ENCODE measurements around the gene PITPNC1. TPM values are rescaled to one million over a fixed set of nuclear protein-coding genes. Genes with fewer than 3 reads are reported as not detected.

PITPNC1 gene
- total RNA-seq, 1 donor from 2014 or later = 19.3 TPM

DNA sequence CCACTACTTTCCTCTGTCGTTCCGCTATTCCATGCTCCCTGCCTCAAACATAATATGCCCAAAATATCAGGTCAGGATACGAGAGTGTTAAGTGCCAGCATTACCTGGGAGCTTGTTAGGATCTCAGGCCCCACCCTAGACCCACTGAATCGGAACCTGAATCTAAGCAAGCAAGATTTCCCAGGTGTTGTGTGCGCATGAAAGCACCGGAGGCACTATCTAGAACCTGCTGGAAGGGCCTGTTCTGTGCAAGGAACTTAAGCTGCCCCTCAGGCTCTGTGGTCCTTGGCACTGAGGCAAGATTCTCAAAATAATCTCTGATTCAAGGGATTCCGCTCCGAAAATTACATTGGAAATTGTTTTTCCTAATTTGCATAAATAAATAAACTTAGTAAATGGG, 233.0 kb downstream of the PITPNC1 start:
- no peak overlapping the region for H3K27ac Mint-ChIP-seq

DNA sequence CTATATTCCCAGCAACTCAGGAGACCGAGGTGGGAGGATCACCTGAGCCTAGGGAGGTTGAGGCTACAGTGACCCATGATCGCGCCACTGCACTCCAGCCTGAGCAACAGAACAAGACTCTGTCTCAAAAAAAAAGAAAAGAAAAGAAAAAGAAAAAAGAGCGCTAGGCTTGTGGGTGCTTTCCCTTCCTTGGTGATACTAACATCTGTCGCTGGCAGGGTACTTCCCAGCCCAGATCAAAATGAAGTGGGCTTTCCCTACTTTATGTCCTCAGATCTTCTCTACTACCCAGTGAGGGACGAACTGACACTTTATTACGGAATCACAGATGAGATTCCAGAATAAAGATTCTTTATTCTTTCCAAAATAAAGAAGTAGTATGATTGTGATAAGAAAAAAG, 236.9 kb downstream of the PITPNC1 start:
- H3K4me1 Mint-ChIP-seq = no peaks in the 10 kb centered on the region
- H3K9me3 Mint-ChIP-seq = no peaks in the 10 kb centered on the region
- no peak overlapping the region for H3K4me3 Mint-ChIP-seq
- no peak overlapping the region for H3K27ac Mint-ChIP-seq
- no peak for DNase-seq
- no peaks in the 10 kb centered on the region for H3K36me3 Mint-ChIP-seq (ENCODE audit: low read depth)
- TF ChIP-seq, protein P1, sequence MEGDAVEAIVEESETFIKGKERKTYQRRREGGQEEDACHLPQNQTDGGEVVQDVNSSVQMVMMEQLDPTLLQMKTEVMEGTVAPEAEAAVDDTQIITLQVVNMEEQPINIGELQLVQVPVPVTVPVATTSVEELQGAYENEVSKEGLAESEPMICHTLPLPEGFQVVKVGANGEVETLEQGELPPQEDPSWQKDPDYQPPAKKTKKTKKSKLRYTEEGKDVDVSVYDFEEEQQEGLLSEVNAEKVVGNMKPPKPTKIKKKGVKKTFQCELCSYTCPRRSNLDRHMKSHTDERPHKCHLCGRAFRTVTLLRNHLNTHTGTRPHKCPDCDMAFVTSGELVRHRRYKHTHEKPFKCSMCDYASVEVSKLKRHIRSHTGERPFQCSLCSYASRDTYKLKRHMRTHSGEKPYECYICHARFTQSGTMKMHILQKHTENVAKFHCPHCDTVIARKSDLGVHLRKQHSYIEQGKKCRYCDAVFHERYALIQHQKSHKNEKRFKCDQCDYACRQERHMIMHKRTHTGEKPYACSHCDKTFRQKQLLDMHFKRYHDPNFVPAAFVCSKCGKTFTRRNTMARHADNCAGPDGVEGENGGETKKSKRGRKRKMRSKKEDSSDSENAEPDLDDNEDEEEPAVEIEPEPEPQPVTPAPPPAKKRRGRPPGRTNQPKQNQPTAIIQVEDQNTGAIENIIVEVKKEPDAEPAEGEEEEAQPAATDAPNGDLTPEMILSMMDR (IDR thresholded peaks at IDR 0.05) = no peak
- ChIA-PET CTCF (no interaction called here), POLR2A (no interaction called here)
- H3K27me3 Mint-ChIP-seq = no peaks in the 10 kb centered on the region
- intact Hi-C loops (cut with micrococcal nuclease) = no loop called here
- no peak for ATAC-seq (ENCODE audit: low read depth)

More for the DNA sequence above, 233.0 kb downstream of the PITPNC1 start:
- no peaks in the 10 kb centered on the region for H3K27me3 Mint-ChIP-seq
- H3K4me1 Mint-ChIP-seq = no peaks in the 10 kb centered on the region
- DNase-seq (no peak), ATAC-seq (ENCODE audit: low read depth) (no peak)
- no peak overlapping the region for H3K4me3 Mint-ChIP-seq
- ChIA-PET CTCF (no interaction called here), POLR2A (no interaction called here)
- intact Hi-C loops (cut with micrococcal nuclease) = no loop called here
- no peaks in the 10 kb centered on the region for H3K9me3 Mint-ChIP-seq
- H3K36me3 Mint-ChIP-seq (ENCODE audit: low read depth) = no peaks in the 10 kb centered on the region
- TF ChIP-seq, protein P1 (IDR thresholded peaks at IDR 0.05) = no peak

GRCh38 chr17:67615011-67615561, 238.0 kb downstream of the PITPNC1 start:
- no peak for DNase-seq
- ATAC-seq (ENCODE audit: low read depth) = no peak
- TF ChIP-seq, protein P1 (IDR thresholded peaks at IDR 0.05) = no peak
- CTCF ChIA-PET = interaction anchor here (0.8 kb wide), 1 partner anchor 240 kb away, joined by 3 read pairs; no protein-coding TSS in a partner anchor
- no peaks in the 10 kb centered on the region for H3K4me1 Mint-ChIP-seq
- H3K27ac Mint-ChIP-seq = no peak overlapping the region
- H3K9me3 Mint-ChIP-seq = no peaks in the 10 kb centered on the region
- POLR2A ChIA-PET = no interaction called here
- intact Hi-C loops (cut with micrococcal nuclease) = no loop called here
- H3K27me3 Mint-ChIP-seq = no peaks in the 10 kb centered on the region
- H3K36me3 Mint-ChIP-seq (ENCODE audit: low read depth) = peaks cover 2% of the 10 kb centered on the region
- no peak overlapping the region for H3K4me3 Mint-ChIP-seq

DNA sequence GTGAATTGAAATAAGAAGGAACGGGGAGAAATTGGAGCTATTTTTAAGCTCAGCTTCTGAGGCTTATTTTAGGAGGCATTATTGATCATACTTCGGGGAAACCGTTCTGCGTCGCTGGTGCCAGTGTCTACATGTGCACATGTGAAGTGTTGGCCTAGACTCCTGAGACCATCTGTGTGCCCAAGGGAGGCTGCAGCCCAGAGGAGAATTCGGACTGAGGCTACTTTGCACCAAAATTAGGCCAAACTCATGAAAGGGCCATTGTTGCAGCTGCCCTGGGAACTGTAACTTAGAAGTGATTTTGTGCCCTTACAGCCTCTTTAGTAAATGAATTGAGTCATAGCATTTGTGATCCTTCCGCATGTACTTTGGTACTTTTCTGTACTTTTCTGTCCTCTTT, 238.7 kb downstream of the PITPNC1 start:
- Mint-ChIP-seq H3K4me3 (no peak overlapping the region), H3K36me3 (ENCODE audit: low read depth) (peaks cover 2% of the 10 kb centered on the region), H3K4me1 (no peaks in the 10 kb centered on the region), H3K27me3 (no peaks in the 10 kb centered on the region), H3K9me3 (no peaks in the 10 kb centered on the region), H3K27ac (no peak overlapping the region)
- ChIA-PET POLR2A (no interaction called here), CTCF (interaction anchor here (0.8 kb wide), 1 partner anchor 241 kb away, joined by 3 read pairs; no protein-coding TSS in a partner anchor)
- ATAC-seq (ENCODE audit: low read depth) = no peak
- intact Hi-C loops (cut with micrococcal nuclease) = no loop called here
- DNase-seq = no peak
- TF ChIP-seq, protein P1 (IDR thresholded peaks at IDR 0.05) = no peak

GRCh38 chr17:67617304-67617899, 240.3 kb downstream of the PITPNC1 start:
- Mint-ChIP-seq H3K27ac (no peak overlapping the region), H3K4me1 (no peaks in the 10 kb centered on the region), H3K4me3 (no peak overlapping the region), H3K9me3 (no peaks in the 10 kb centered on the region), H3K36me3 (ENCODE audit: low read depth) (peaks cover 2% of the 10 kb centered on the region), H3K27me3 (no peaks in the 10 kb centered on the region)
- ChIA-PET CTCF (no interaction called here), POLR2A (no interaction called here)
- TF ChIP-seq, protein P1 (IDR thresholded peaks at IDR 0.05) = no peak
- intact Hi-C loops (cut with micrococcal nuclease) = no loop called here
- no peak for ATAC-seq (ENCODE audit: low read depth)
- no peak for DNase-seq
